Left colon (tissue), 2 donors: ENCODE measurements around the gene BRMS1. TPM values are rescaled to one million over a fixed set of nuclear protein-coding genes. Genes with fewer than 3 reads are reported as not detected.

Experiments used
- ATAC-seq: fragments of 200-7000 bp; cut with Tn5 transposase; one replicate; pipeline ENCODE4 v1.9.1; 2020; ENCODE audit warnings: mild to moderate bottlenecking, moderate library complexity
- DNase-seq, 2 donors: peaks; one replicate each; pipeline ENCODE4 v3.0.0-alpha.2; 2020
- intact Hi-C, 2 donors: fragments of 100-400 bp; cut with DNase I in 1 of 2; cut with micrococcal nuclease in 1 of 2; formaldehyde crosslinking; loops; one replicate each; pipeline versions ENCODE4 v1.11.2 to v1.14.0; 2022; cut with DNase I, micrococcal nuclease
- total RNA-seq, 2 donors: library from RNA; stranded (reverse); fragmentation: NEBNext Ultra II Directional; extraction: Animal tissue kit (Norgen Biotek cat#: 25700); gene quantifications; one replicate each; pipeline ENCODE4 v1.2.1, GENCODE V29; 2021
- donor health status: DM: no; HTN: no; CAD: no.
- donor health status: DM: yes; HTN: yes; CAD: no.

BRMS1 gene
- total RNA-seq, 2 donors from 2014 or later = 42.5 to 46.3 TPM

GRCh38 chr11:66339686-66340483 lies 5.0 kb downstream of the BRMS1 start:
- no peak for DNase-seq
- ATAC-seq = no peak
- intact Hi-C loops = no loop called here

- intact Hi-C loops = no loop called here
- ATAC-seq (no peak), DNase-seq (no peak)
Observed at GRCh38 chr11:66339162-66339675, 5.7 kb downstream of the BRMS1 start.

- intact Hi-C loops = no loop called here
- DNase-seq (no peak), ATAC-seq (no peak)
Observed at GRCh38 chr11:66338276-66339161, 6.4 kb downstream of the BRMS1 start.

DNA sequence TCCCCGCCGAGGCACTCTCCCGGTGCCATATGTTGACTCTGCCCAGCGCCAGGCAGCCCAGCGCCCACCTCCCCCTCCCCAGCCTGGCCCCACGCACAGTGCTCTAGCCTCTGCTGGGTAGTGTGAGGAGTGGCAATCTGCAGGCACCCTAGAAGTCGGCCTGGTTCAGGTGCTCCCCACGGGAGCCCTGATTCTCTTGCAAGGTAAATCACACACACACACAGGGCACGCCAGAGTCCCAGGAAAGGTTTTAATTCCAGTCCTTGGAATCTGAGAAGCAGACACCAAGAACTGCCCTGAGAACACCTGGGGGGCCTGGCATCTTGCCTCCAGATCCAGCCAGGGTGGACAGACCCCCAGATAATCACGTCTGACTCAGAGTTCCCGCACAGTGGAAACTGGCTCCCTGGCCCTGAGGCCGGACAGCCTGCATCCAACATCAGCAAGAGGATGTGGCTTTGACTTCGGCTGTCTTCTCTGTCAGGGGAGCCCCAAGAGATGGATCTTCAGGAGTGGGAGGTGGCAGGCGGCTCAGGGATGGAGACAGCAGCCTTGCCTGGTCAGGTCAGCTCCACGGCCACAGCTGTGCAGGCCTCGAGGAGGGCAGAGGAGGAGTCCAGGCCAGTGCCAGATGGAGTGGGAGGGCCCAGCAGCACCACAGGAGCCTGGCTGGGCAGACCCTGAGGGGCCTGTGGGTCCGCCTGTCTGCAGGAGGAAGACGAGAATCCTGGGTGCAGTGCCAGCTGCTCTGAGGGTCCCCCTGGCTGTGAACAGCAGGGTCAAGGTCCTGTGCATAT lies 7.6 kb downstream of the BRMS1 start:
- no peak for DNase-seq
- intact Hi-C loops = no loop called here

DNA sequence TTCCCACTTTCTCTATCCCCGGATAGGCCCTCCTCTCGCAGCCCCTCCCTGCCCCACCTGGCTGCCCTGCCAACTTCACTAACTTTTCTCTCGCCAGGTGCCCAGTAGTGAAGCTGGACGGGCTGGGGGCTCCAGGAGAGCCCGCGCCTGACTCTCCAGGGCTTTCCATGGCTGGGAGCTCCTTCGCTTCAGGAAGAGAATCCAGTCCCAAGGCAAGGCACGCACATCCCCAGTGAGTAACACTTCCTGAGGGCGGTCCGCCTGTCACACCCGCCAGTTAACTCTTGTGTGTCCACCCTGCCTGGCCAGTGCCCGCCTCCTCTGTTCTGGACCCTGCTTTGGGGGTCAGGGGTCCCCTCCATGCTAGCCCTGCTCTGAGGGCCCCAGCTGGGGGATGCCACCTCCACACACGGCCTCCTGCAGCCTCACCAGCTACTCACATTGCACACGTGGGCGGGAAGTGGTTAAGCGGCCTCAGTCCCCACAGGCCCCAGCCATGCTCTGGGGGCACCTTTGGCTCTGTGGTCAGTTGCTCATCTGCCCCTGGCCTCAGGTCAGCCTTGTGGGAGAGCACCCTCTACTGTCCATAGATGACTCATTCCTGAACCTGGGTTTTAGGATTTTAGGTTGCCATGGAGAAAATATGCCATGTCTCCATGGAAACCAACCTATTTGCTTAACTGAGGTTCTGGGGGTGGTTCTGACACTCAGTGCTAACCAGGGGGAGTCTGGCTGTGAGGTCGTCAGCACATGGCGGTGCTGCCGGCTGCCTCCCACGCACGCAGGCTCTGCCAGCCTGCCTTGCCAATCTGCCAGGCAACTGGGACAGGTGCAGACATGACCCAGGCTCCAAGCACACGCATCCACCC lies 8.4 kb downstream of the BRMS1 start, which contains the start of gene RIN1:
Gene RIN1 (minus strand): TSS at position 201 of the 869 bp plus-strand sequence. CDS start 32 bp downstream, at position 169.
- peak; percentile 66 to 79 for DNase-seq
- ATAC-seq = peak; percentile 91
- intact Hi-C loops = no loop called here

More for the DNA sequence above, 7.6 kb downstream of the BRMS1 start:
- ATAC-seq = no peak

- peak in 1 of 2 donors; percentile 38 for DNase-seq
- intact Hi-C loops = no loop called here
Observed at GRCh38 chr11:66335531-66336233, 9.2 kb downstream of the BRMS1 start.

GRCh38 chr11:66334605-66335442 lies 10.1 kb downstream of the BRMS1 start:
- intact Hi-C loops = no loop called here
- DNase-seq = no peak
- no peak for ATAC-seq

More at GRCh38 chr11:66335531-66336233, 9.2 kb downstream of the BRMS1 start:
- peak; percentile 60 for ATAC-seq

DNA sequence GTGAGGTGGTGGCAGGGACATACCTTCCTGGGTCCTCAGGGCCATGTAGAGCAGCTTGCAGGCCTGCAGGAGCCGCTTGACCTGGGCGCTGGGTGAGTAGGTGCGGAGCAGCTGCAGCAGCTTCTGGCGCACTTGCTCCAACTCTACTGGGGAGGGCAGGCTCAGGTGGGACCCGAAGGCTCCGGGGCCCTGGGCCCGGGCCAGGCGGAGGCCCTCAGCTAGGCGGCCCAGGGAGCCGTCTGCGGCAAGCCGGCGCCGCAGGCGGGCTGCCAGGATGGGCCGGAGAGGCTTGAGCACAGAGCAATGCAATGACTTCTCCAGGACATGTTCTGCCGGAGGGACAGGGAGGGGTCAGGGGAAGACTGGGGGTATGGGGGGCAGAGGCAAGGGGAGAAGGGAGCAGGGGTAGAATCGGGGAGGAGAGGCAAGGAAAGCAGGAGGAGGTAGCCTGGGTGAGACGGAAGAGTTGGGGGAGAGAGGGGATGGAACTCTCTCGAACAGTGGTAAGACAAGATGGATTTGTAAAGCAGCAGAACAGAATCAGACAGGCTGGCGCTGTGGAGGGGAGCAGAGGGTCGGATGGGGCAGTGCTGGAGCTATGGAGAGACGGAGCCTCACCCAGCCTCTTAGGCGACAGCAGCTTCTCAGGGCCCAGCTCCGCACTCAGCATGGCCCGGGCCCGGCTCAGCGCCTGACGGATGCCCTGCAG lies 10.9 kb downstream of the BRMS1 start:
- intact Hi-C loops = no loop called here
- DNase-seq (no peak), ATAC-seq (no peak)

GRCh38 chr11:66333220-66333877 lies 11.6 kb downstream of the BRMS1 start:
- no peak for DNase-seq

DNA sequence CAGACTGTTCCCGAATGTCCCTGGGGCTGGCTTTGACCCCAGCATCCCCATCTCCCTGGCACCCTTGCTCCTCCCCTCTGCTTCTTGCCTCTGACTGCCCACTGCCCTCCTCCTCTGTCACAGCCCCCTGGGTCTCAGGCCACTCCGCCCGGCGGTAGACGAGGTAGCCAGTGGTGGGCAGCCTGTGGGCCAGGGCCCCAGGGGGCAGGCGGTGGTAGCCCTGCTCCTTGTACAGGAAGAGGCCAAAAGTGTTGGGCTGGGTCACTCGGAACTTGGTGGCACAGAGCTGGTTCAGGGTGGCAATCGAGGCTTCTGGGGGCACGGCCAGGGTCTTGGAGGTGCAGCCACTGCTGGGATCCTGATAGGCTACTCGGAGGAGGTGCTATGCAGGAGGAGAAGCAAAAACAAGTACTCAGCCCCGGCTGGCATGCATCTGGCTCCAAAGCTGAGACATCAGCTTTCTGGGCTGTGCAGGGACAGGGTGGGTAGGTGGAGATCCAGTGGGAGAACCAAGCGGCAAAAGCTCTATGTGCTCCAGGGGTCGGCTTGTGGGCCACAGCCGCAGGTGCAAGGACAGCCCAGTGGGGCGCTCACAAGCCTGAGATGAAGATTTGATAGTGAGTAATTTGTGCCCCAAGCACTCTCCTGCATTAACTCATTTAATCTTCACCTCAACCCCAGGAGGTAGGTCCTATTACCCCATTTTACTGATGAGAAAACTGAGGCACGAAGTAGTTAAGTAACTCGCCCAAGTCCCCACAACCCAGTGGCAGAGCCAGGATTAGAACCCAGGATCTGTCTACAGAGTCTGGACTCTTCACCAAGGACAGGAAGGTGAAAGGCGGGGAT lies 12.3 kb downstream of the BRMS1 start:
- DNase-seq (no peak), ATAC-seq (no peak)
- intact Hi-C loops = no loop called here

More at GRCh38 chr11:66333220-66333877, 11.6 kb downstream of the BRMS1 start:
- no peak for ATAC-seq
- intact Hi-C loops = no loop called here

DNA sequence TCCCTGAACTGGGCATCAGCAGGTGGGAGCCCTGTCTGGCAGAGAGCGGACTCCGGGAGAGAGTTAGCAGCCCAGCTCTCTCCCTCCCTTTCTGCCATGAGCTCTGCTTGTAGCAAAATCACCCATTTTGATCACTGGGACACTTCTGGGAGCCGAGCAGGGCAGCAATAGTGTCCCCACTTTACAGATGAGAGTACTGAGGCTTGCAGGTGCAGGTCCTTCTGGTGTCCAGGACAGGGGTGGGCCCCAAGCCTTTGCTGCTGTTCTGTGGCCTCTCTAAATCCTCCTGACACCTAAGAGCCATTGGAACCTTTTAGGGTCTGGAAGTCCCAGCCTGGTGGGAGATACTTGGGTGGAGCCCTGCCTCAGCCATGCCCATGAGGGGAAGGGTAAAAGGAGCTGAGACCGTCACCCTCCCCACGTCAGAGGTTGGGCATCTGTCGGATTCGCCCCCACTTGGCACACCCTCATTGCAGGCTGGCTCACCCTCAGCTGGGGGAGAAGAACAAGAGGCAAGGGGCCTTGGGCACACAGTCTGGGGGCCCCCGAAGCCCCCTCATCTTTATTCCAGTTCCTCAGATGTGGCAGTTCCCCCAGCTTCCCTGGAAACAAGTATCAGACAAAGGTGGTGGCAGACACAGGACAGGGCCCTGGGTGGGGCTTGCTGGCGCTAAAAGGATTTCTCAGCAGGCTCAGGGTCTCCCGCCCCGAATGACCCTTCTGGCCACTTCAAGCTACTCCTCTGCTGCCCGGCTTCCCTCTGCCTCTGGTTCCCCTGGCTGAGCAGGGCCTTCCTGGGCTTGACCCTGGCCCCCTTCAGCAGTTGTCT lies 13.1 kb downstream of the BRMS1 start:
- no peak for DNase-seq
- intact Hi-C loops = no loop called here
- ATAC-seq = no peak

DNA sequence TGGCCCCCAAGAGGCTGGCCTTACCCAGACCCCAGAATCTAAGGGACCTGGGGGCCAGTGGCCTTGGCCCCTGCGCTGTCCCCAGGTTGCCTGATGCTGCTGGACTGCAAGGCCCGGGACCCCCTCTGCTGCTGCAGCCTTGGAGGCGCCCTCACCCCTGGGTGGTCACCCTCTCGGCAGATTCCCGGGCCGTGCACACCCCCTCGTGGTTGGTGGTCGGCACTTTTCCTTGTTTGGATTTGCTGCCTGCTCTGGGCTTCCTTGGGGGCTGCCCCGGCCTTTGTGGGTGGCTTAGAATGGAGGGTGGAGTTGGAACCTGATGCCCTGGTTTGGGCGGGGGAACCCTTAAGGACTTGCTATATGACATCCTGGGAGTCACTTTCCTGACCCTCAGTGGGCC lies 14.0 kb downstream of the BRMS1 start:
- intact Hi-C loops = no loop called here
- ATAC-seq (no peak), DNase-seq (no peak)

DNA sequence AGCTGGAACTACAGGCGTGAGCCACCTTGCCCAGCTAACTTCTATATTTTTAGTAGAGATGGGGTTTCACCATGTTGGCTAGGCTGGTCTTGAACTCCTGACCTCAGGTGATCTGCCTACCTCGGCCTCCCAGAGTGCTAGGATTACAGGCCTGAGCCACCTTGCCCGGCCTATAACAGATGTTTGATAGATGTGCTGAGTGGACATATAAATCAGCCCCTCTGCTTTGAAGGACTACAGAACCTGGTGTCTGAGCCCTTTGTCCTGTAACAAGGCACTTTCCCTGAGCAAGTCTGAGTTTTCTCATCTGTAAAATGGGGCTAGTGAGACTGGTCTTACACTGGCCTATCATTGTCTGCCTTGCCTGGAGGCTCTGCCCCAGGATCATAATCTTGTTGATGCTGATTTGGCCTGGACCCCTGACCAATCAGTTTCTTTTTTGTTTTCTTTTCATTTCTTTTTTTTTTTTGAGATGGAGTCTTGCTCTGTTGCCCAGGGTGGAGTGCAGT lies 15.7 kb downstream of the BRMS1 start:
- ATAC-seq = no peak
- no peak for DNase-seq
- intact Hi-C loops = no loop called here
